Prostate gland (tissue), 2 donors: Measurements from ENCODE around the gene ZDHHC20.

Source experiments
- POLR2AphosphoS5 ChIP-seq: sonication (generic); formaldehyde crosslinking; IDR thresholded peaks from one replicate; pipeline ENCODE4 v1.6.1; 2017; ENCODE audit warnings: antibody characterized with exemption
- TF ChIP-seq, protein P1 (sequence below), 4 experiments: fragments of 200-600 bp in 2 of 4; fragments of 450-650 bp in 2 of 4; sonication (generic) in 2 of 4; IDR thresholded peaks; 1 replicate in 3 of 4; 2 replicates in 1 of 4; pipeline ENCODE4 v1.5.1; 2016 to 2019; ENCODE audit warnings: antibody characterized with exemption in 4 of 4, mild to moderate bottlenecking in 2 of 4, moderate library complexity in 2 of 4

DNA sequence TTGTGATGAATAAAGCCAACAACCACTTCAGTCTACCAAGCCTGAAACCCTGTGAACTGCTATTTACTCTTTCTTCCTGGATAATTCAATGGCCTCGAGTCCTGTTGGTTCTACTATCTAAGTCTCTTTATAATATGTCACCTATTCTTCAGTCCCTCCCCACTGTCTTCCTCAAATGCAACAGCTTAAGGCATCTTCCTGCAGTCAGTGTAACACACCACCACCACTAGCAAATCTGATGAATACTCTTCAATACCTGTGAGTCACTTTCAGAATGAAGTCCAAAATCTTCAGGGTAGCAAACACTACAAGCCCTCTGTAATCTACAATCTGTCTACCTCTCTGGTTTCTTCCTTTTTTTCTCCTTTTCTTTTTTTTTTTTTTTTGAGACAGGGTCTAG is 32.9 kb downstream of the ZDHHC20 start:
- TF ChIP-seq POLR2AphosphoS5: no peak
- TF ChIP-seq, protein P1, sequence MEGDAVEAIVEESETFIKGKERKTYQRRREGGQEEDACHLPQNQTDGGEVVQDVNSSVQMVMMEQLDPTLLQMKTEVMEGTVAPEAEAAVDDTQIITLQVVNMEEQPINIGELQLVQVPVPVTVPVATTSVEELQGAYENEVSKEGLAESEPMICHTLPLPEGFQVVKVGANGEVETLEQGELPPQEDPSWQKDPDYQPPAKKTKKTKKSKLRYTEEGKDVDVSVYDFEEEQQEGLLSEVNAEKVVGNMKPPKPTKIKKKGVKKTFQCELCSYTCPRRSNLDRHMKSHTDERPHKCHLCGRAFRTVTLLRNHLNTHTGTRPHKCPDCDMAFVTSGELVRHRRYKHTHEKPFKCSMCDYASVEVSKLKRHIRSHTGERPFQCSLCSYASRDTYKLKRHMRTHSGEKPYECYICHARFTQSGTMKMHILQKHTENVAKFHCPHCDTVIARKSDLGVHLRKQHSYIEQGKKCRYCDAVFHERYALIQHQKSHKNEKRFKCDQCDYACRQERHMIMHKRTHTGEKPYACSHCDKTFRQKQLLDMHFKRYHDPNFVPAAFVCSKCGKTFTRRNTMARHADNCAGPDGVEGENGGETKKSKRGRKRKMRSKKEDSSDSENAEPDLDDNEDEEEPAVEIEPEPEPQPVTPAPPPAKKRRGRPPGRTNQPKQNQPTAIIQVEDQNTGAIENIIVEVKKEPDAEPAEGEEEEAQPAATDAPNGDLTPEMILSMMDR (IDR thresholded peaks at IDR 0.05): no peak
